B cell (primary cell): Measurements from ENCODE around the gene SMARCC2. TPM values are rescaled to one million over a fixed set of nuclear protein-coding genes. Genes with fewer than 3 reads are reported as not detected.

Experiments
- ATAC-seq: fragments of 200-7000 bp; cut with Tn5 transposase; one replicate; pipeline ENCODE4 v1.10.0; 2021; ENCODE audit warnings: low read depth, mild to moderate bottlenecking, moderate number of reproducible peaks, moderate library complexity
- CTCF ChIA-PET: fragments of 350-600 bp; sonication (Branson Sonifier 250); formaldehyde crosslinking; loops from one replicate; lab custom pipeline; 2021; ENCODE audit warnings: antibody characterized with exemption, inconsistent platforms; lab: Charles Lee
- POLR2A ChIA-PET: fragments of 350-600 bp; sonication (Branson Sonifier 250); formaldehyde crosslinking; loops from one replicate; lab custom pipeline; 2021; ENCODE audit warnings: antibody characterized with exemption; lab: Charles Lee
- DNase-seq: peaks from one replicate; pipeline ENCODE4 v3.0.0; 2013
- H2AFZ ChIP-seq: 2 replicates; pipeline ENCODE4 v1.6.1; 2012; ENCODE audit warnings: mild to moderate bottlenecking, low read depth, low read length; ENCODE audit not compliant: insufficient read depth, poor library complexity, severe bottlenecking
- H3K27ac ChIP-seq, 2 donors: 1 replicate in 1 of 2; 2 replicates in 1 of 2; pipeline ENCODE4 v1.5.1; 2012 to 2013; ENCODE audit warnings: low read length in 2 of 2, mild to moderate bottlenecking in 2 of 2, moderate library complexity in 1 of 2
- H3K27me3 ChIP-seq, 4 experiments: fragments of 200-600 bp in 1 of 4; sonication (generic) in 1 of 4; replicated peaks in 1 of 4; 1 replicate in 2 of 4; 2 replicates in 2 of 4; pipeline versions ENCODE4 v1.6.1 to v1.7.0; 2013 to 2016; ENCODE audit warnings: low read length in 3 of 4, mild to moderate bottlenecking in 2 of 4, mixed read lengths in 1 of 4, moderate library complexity in 1 of 4; ENCODE audit not compliant: insufficient read depth in 4 of 4, control insufficient read depth in 3 of 4; ENCODE audit errors: control extremely low read depth in 1 of 4
- H3K36me3 ChIP-seq, 2 experiments: replicated peaks in 1 of 2; 1 replicate in 1 of 2; 2 replicates in 1 of 2; pipeline versions ENCODE4 v1.6.1 to v1.7.1; 2013; ENCODE audit warnings: low read length in 1 of 2; ENCODE audit not compliant: insufficient read depth in 2 of 2, control insufficient read depth in 1 of 2; ENCODE audit errors: control extremely low read depth in 1 of 2, extremely low read depth in 1 of 2
- H3K4me1 ChIP-seq, 2 donors: fragments of 200-600 bp in 1 of 2; sonication (generic) in 1 of 2; 1 replicate in 1 of 2; 2 replicates in 1 of 2; pipeline versions ENCODE4 v1.5.1 to v1.6.1; 2013 to 2017; ENCODE audit warnings: low read length in 2 of 2; ENCODE audit not compliant: control insufficient read depth in 2 of 2, insufficient read depth in 2 of 2
- H3K4me2 ChIP-seq: replicated peaks from 2 replicates; pipeline ENCODE3; 2012; ENCODE audit warnings: mild to moderate bottlenecking, low read depth, low read length; ENCODE audit not compliant: poor library complexity, severe bottlenecking
- H3K4me3 ChIP-seq, 5 experiments: fragments of 200-600 bp in 1 of 5; sonication (generic) in 1 of 5; 1 replicate in 3 of 5; 2 replicates in 2 of 5; pipeline versions ENCODE4 v1.5.1 to v1.7.0; 2011 to 2016; ENCODE audit warnings: low read length in 4 of 5, mild to moderate bottlenecking in 4 of 5, low read depth in 2 of 5, control low read depth in 1 of 5, moderate library complexity in 1 of 5; ENCODE audit not compliant: insufficient read depth in 1 of 5; ENCODE audit errors: control extremely low read depth in 1 of 5, extremely low read depth in 1 of 5
- H3K79me2 ChIP-seq: fragments of 200-600 bp; sonication (generic); one replicate; pipeline ENCODE4 v1.6.0; 2016; ENCODE audit warnings: low read length; ENCODE audit not compliant: control insufficient read depth, insufficient read depth
- H3K9ac ChIP-seq: fragments of 200-600 bp; sonication (generic); 2 replicates; pipeline ENCODE4 v1.6.1; 2017; ENCODE audit warnings: mild to moderate bottlenecking, low read length, moderate library complexity
- H3K9me3 ChIP-seq, 3 donors: one replicate each; pipeline versions ENCODE4 v1.6.1 to v1.7.1; 2013; ENCODE audit warnings: low read length in 2 of 3; ENCODE audit not compliant: control insufficient read depth in 2 of 3, insufficient read depth in 1 of 3; ENCODE audit errors: control extremely low read depth in 1 of 3
- H4K20me1 ChIP-seq: 2 replicates; pipeline ENCODE4 v1.6.0; 2012; ENCODE audit warnings: mild to moderate bottlenecking, low read length; ENCODE audit not compliant: insufficient read depth, control insufficient read depth, poor library complexity, severe bottlenecking
- H3K27ac Mint-ChIP-seq: one replicate; pipeline ENCODE4 v1.8.0; 2021; ENCODE audit warnings: mixed read lengths
- H3K27me3 Mint-ChIP-seq: one replicate; pipeline ENCODE4 v1.8.0; 2021; ENCODE audit warnings: mixed read lengths
- H3K4me1 Mint-ChIP-seq: one replicate; pipeline ENCODE4 v1.8.0; 2021; ENCODE audit warnings: mixed read lengths
- H3K4me3 Mint-ChIP-seq: one replicate; pipeline ENCODE4 v1.8.0; 2021; ENCODE audit warnings: mixed read lengths
- H3K9me3 Mint-ChIP-seq: one replicate; pipeline ENCODE4 v1.8.0; 2022; ENCODE audit warnings: mixed read lengths; ENCODE audit not compliant: insufficient read depth
- EZH2 ChIP-seq: IDR thresholded peaks from 2 replicates; pipeline ENCODE4 v1.6.1; 2012; ENCODE audit warnings: borderline replicate concordance, low read depth, mild to moderate bottlenecking, moderate library complexity, low read length; ENCODE audit not compliant: insufficient read depth, poor library complexity, severe bottlenecking
- WGBS: methylation state at CpG from one replicate; pipeline ENCODE4 v1.1.5; 2013; ENCODE audit warnings: missing lambda C conversion rate; ENCODE audit not compliant: insufficient coverage; 5-methylcytosine and 5-hydroxymethylcytosine counted together
- intact Hi-C: fragments of 100-400 bp; cut with micrococcal nuclease; formaldehyde crosslinking; loops from one replicate; pipeline ENCODE4 v1.10.0; 2022
- polyA plus RNA-seq: library from polyadenylated mRNA; depleted of rRNA; stranded (reverse); fragments of >200 nt; gene quantifications from 2 replicates; pipeline ENCODE4 v1.2.3, GENCODE V29; 2012
- total RNA-seq, 2 donors: library from RNA; stranded (reverse); fragments of 120-200 nt in 1 of 2; gene quantifications; 1 replicate in 1 of 2; 2 replicates in 1 of 2; pipeline versions ENCODE4 v1.2.3 to v1.2.4, GENCODE V29; 2013 to 2022
- TF ChIP-seq, protein P1 (sequence below): fragments of 200-600 bp; IDR thresholded peaks from one replicate; pipeline ENCODE4 v1.8.0; 2022; ENCODE audit warnings: antibody characterized with exemption, mild to moderate bottlenecking

The SMARCC2 gene
- total and polyA plus RNA-seq, 2 donors (not counting 1 experiment from before 2014, with no cell fraction given), result 70.4 to 198 TPM

DNA sequence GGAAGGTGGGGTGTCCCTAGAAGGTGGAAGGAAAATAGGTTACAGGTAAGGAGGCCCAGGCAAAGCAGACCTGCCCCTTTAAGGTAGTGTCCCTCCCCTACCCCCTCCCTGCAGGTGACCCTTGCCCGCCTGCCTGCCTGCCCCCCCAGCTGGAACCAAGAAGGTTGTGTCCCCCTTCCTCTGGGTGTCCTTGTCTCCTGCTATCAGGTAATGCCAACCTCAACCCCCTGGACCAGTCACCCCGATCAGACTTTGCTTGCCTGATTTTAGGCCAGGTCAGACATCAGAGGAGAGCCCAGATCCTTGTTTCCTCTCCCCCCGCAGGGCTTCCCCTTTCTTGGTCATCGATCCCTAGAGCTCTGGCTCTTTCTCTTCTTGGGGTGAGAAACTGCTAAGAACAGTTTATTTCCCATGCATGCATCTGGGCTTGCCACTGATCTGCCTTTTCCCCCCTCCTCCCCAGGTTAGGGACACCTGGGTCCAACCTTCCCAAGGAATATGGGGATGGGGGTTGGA lies 40.7 kb upstream of the SMARCC2 start, which contains the start of gene SLC39A5:
SLC39A5 (plus strand) TSS at position 136 of the 516 bp plus-strand sequence. CDS start 1,224 bp downstream, outside the sequence.
- Mint-ChIP-seq H3K27ac (no peak within 1 kb of the TSS), H3K4me3 (no peak within 1 kb of the TSS), H3K4me1 (peaks cover 6% of the 10 kb centered on the region), H3K9me3 (no peaks in the 10 kb centered on the region), H3K27me3 (no peaks in the 10 kb centered on the region)
- TF ChIP-seq EZH2, result no peak
- TF ChIP-seq, protein P1, sequence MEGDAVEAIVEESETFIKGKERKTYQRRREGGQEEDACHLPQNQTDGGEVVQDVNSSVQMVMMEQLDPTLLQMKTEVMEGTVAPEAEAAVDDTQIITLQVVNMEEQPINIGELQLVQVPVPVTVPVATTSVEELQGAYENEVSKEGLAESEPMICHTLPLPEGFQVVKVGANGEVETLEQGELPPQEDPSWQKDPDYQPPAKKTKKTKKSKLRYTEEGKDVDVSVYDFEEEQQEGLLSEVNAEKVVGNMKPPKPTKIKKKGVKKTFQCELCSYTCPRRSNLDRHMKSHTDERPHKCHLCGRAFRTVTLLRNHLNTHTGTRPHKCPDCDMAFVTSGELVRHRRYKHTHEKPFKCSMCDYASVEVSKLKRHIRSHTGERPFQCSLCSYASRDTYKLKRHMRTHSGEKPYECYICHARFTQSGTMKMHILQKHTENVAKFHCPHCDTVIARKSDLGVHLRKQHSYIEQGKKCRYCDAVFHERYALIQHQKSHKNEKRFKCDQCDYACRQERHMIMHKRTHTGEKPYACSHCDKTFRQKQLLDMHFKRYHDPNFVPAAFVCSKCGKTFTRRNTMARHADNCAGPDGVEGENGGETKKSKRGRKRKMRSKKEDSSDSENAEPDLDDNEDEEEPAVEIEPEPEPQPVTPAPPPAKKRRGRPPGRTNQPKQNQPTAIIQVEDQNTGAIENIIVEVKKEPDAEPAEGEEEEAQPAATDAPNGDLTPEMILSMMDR, result no peak
- H3K27ac ChIP-seq, result no peak within 1 kb of the TSS
- H3K27me3 ChIP-seq, result no peaks in the 10 kb centered on the region
- WGBS, result 52% methylated on average over 2 of the region's 4 CpGs
- H3K4me3 ChIP-seq, result no peak within 1 kb of the TSS
- ChIA-PET POLR2A (interaction anchor here (0.6 kb wide), 1 partner anchor 41 kb away, joined by 3 read pairs; the partner anchor contains the start of gene SMARCC2), CTCF (interaction anchor here (1.2 kb wide), 1 partner anchor 18 kb away, joined by 3 read pairs; no protein-coding TSS in a partner anchor)
- intact Hi-C loops, result no loop called here
- H3K9ac ChIP-seq, result no peak within 1 kb of the TSS
- H4K20me1 ChIP-seq, result no peaks in the 10 kb centered on the region
- H3K79me2 ChIP-seq, result no peaks in the 10 kb centered on the region
- DNase-seq, result no peak
- no peak for ATAC-seq
- no peak within 1 kb of the TSS for H3K4me2 ChIP-seq
- peaks cover 0 to under 1% of the 10 kb centered on the region in 2 donors for H3K4me1 ChIP-seq
- peaks cover 0 to 2% of the 10 kb centered on the region in 2 experiments for H3K36me3 ChIP-seq
- no peak within 1 kb of the TSS for H2AFZ ChIP-seq
- H3K9me3 ChIP-seq, result no peaks in the 10 kb centered on the region

DNA sequence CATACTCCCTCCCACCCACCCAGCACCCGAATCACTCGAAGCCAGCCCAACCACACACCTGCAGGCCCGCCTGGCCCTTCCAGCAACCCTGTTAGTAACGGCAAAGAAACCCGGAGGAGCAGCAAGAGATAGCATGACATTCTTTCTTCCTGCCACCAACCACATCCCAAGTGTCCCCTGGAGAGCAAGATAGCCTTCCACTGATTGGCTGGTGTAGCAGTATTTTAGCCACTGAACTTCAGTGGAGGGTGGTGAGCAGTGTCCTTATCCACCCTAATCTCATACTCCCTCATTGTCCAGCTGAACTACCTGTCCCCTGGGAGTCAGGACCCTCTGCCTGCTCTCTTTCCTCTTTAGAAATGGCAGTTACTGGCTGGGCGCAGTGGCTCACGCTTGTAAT lies 39.8 kb upstream of the SMARCC2 start:
- Mint-ChIP-seq H3K27me3 (no peaks in the 10 kb centered on the region), H3K4me3 (no peak overlapping the region), H3K9me3 (no peaks in the 10 kb centered on the region), H3K4me1 (peaks cover 14% of the 10 kb centered on the region), H3K27ac (no peak overlapping the region)
- no peak overlapping the region for H2AFZ ChIP-seq
- ChIA-PET CTCF (interaction anchor here (1.1 to 1.5 kb wide), 2 partner anchors 37 to 109 kb away, joined by 4 to 5 read pairs; no protein-coding TSS in a partner anchor), POLR2A (interaction anchor here (0.5 kb wide), 1 partner anchor 174 kb away, joined by 6 read pairs; no protein-coding TSS in a partner anchor)
- H3K4me3 ChIP-seq, result no peak overlapping the region
- no peak overlapping the region for H3K4me2 ChIP-seq
- intact Hi-C loops, result no loop called here
- ATAC-seq (no peak), DNase-seq (no peak)
- H4K20me1 ChIP-seq, result no peaks in the 10 kb centered on the region
- no peak overlapping the region for H3K9ac ChIP-seq
- H3K27ac ChIP-seq, result no peak overlapping the region
- peaks cover 0 to 2% of the 10 kb centered on the region in 2 experiments for H3K36me3 ChIP-seq
- TF ChIP-seq, protein P1, result no peak
- TF ChIP-seq EZH2, result no peak
- H3K9me3 ChIP-seq, result no peaks in the 10 kb centered on the region
- no peaks in the 10 kb centered on the region for H3K27me3 ChIP-seq
- H3K4me1 ChIP-seq, result peaks cover 4 to 8% of the 10 kb centered on the region in 2 donors
- 92% methylated on average over 5 of the region's 7 CpGs for WGBS
- no peaks in the 10 kb centered on the region for H3K79me2 ChIP-seq
